Measurements from ENCODE around the gene PLXDC2. TPM values are rescaled to one million over a fixed set of nuclear protein-coding genes. Genes with fewer than 3 reads are reported as not detected.

The PLXDC2 gene
- total RNA-seq, 1 donor from 2014 or later: 1.3 TPM

DNA sequence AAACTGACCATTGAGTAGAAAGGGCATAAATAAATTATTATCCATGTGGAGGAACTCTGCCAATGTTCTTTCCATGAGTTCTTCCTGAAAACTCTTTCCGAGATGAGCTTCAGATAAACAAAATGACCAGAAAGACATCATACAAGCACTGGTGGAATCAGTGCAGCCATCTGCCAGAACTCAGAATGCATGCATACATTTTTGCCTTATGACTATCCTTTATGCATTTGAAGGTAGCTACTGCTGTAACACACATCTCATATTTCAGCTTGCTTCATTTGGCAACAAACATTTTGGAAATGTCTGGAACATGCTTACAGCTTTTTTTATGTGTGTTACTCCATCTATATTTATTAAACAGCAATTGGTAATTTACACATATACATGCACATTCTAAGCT lies 448.9 kb downstream of the PLXDC2 start:
- Histone ChIP-seq H3K4me3 (ENCODE audit: low read depth, low read length) (no peak overlapping the region), H3K27me3 (ENCODE audit: control insufficient read depth, insufficient read depth, low read length) (no peaks in the 10 kb centered on the region), H3K36me3 (ENCODE audit: control insufficient read depth, insufficient read depth, low read length) (no peaks in the 10 kb centered on the region)
- FAIRE-seq (no peak), DNase-seq (ENCODE audit: low read depth) (peak; percentile 5)
- TF ChIP-seq, protein P1, sequence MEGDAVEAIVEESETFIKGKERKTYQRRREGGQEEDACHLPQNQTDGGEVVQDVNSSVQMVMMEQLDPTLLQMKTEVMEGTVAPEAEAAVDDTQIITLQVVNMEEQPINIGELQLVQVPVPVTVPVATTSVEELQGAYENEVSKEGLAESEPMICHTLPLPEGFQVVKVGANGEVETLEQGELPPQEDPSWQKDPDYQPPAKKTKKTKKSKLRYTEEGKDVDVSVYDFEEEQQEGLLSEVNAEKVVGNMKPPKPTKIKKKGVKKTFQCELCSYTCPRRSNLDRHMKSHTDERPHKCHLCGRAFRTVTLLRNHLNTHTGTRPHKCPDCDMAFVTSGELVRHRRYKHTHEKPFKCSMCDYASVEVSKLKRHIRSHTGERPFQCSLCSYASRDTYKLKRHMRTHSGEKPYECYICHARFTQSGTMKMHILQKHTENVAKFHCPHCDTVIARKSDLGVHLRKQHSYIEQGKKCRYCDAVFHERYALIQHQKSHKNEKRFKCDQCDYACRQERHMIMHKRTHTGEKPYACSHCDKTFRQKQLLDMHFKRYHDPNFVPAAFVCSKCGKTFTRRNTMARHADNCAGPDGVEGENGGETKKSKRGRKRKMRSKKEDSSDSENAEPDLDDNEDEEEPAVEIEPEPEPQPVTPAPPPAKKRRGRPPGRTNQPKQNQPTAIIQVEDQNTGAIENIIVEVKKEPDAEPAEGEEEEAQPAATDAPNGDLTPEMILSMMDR (IDR thresholded peaks at IDR 0.05; ENCODE audit: insufficient read depth, low read length, severe bottlenecking): no peak

DNA sequence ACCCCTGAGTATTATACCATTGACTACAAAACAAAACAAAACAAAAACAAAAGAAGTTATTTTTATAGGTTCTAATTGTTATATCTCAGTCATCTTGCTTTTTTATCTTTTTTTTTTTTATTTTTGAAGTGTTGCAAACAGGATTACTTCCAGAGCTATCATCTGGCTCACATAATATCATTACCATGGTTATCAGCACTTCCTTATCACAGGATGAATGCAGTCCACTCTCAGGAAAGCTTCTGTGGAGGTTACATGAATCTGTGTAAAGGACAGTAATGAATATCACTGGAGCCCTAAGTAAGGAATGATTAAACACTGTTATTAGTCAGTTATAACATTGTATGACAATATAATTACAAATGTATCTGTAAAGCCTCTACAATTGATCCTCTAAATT lies 451.5 kb downstream of the PLXDC2 start:
- H3K36me3 ChIP-seq (ENCODE audit: control insufficient read depth, insufficient read depth, low read length): no peaks in the 10 kb centered on the region
- TF ChIP-seq, protein P1 (IDR thresholded peaks at IDR 0.05; ENCODE audit: insufficient read depth, low read length, severe bottlenecking): no peak
- FAIRE-seq (no peak), DNase-seq (ENCODE audit: low read depth) (no peak)
- H3K27me3 ChIP-seq (ENCODE audit: control insufficient read depth, insufficient read depth, low read length): no peaks in the 10 kb centered on the region
- no peak overlapping the region for H3K4me3 ChIP-seq (ENCODE audit: low read depth, low read length)

DNA sequence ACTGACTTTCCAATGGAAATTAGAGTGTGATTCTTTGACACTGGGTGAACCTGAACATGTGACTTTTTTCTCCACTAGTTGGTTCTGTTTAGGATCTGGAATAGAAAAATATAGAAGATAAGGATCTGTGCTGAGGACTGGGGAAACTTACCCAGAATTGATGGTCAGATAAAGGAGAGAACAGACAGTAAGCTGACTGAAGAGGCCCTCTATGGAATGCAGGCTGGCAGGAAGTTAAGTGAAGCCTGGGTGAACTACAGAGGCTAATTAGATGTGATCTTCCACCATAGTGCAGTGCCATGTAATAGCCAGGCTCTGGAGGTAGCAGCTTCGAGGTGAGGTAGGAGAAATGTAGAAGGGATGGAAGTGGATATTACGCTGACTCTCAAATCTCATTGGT lies 455.3 kb downstream of the PLXDC2 start:
- TF ChIP-seq, protein P1 (IDR thresholded peaks at IDR 0.05; ENCODE audit: insufficient read depth, low read length, severe bottlenecking): no peak
- Histone ChIP-seq H3K36me3 (ENCODE audit: control insufficient read depth, insufficient read depth, low read length) (no peaks in the 10 kb centered on the region), H3K27me3 (ENCODE audit: control insufficient read depth, insufficient read depth, low read length) (no peaks in the 10 kb centered on the region), H3K4me3 (ENCODE audit: low read depth, low read length) (no peak overlapping the region)
- FAIRE-seq (no peak), DNase-seq (ENCODE audit: low read depth) (no peak)

DNA sequence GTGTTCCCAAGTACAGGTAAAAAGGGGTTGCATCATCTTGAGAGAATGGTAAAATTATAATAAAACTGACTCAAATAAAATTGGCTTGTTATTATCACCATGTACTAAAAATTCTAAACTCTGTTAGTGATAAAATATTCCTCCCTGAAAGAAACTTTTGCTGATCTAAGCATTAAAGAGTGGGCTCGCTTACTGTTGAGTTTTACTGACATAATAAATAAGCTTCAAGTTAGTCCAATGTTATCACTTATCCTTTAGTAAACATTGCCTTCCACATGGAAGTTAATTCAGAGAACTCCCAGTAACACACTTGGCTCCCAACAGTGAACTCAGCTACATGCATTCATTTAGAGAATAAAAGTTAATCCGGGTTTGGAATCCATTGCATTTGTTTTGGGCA lies 456.4 kb downstream of the PLXDC2 start:
- Histone ChIP-seq H3K4me3 (ENCODE audit: low read depth, low read length) (no peak overlapping the region), H3K27me3 (ENCODE audit: control insufficient read depth, insufficient read depth, low read length) (no peaks in the 10 kb centered on the region), H3K36me3 (ENCODE audit: control insufficient read depth, insufficient read depth, low read length) (no peaks in the 10 kb centered on the region)
- DNase-seq (ENCODE audit: low read depth) (no peak), FAIRE-seq (no peak)
- TF ChIP-seq, protein P1 (IDR thresholded peaks at IDR 0.05; ENCODE audit: insufficient read depth, low read length, severe bottlenecking): no peak

DNA sequence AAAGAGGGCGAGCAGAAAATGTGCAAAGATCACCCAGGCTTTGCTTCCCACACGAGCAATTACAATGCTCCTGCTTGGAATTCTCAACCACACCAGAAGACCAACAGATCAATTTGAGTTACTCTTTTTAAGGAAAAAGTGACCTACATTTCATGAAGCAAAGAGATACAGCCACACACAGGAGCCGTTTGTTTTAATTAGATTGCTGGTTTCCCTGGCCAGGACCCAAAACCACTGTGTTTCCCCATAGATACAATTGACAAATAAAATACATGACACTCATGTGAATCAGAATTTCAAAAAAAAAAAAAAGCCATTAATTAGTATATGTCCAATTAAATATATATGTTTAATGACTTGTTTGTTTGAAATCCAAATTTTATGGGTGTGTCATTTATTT lies 458.3 kb downstream of the PLXDC2 start:
- H3K4me3 ChIP-seq (ENCODE audit: low read depth, low read length): no peak overlapping the region
- peak; percentile 3 for DNase-seq (ENCODE audit: low read depth)
- no peaks in the 10 kb centered on the region for H3K27me3 ChIP-seq (ENCODE audit: control insufficient read depth, insufficient read depth, low read length)
- TF ChIP-seq, protein P1 (IDR thresholded peaks at IDR 0.05; ENCODE audit: insufficient read depth, low read length, severe bottlenecking): no peak
- no peaks in the 10 kb centered on the region for H3K36me3 ChIP-seq (ENCODE audit: control insufficient read depth, insufficient read depth, low read length)
- FAIRE-seq: no peak
